RCC 7860 (cell line): ENCODE results near the gene PLA2G6.

ENCODE experiments used
- DNase-seq: peaks from one replicate; pipeline ENCODE4 v3.0.0-alpha.2; 2015; ENCODE audit warnings: low spot score
- FAIRE-seq: peaks from 2 replicates; lab custom pipeline; 2012; peaks lifted over from hg19 to GRCh38; lab: Jason Lieb, UNC

PLA2G6 gene

GRCh38 chr22:38181453-38182200, at the start of gene PLA2G6:
Gene PLA2G6 (minus strand): TSS chr22:38181830. CDS start chr22:38169426, 12,404 bp downstream.
- FAIRE-seq = peak; percentile 81
- DNase-seq = peak; percentile 97

- FAIRE-seq (no peak), DNase-seq (no peak)
Observed at GRCh38 chr22:38230916-38231315, 49.3 kb upstream of the PLA2G6 start.

- DNase-seq (peak; percentile 67), FAIRE-seq (no peak)
Observed at GRCh38 chr22:38230108-38230825, 48.6 kb upstream of the PLA2G6 start.

GRCh38 chr22:38228873-38229740, 47.5 kb upstream of the PLA2G6 start:
- DNase-seq = no peak
- FAIRE-seq = no peak

- DNase-seq = no peak
- no peak for FAIRE-seq
Observed at GRCh38 chr22:38228326-38228872, 46.8 kb upstream of the PLA2G6 start.

- no peak for DNase-seq
- no peak for FAIRE-seq
Observed at GRCh38 chr22:38226853-38227649, 45.4 kb upstream of the PLA2G6 start.

- DNase-seq (no peak), FAIRE-seq (no peak)
Observed at GRCh38 chr22:38223289-38223960, 41.8 kb upstream of the PLA2G6 start.

GRCh38 chr22:38222797-38223119, 41.1 kb upstream of the PLA2G6 start:
- FAIRE-seq = no peak
- no peak for DNase-seq

- DNase-seq (no peak), FAIRE-seq (no peak)
Observed at GRCh38 chr22:38221908-38222796, 40.5 kb upstream of the PLA2G6 start.

- FAIRE-seq (no peak), DNase-seq (no peak)
Observed at GRCh38 chr22:38221407-38221806, 39.8 kb upstream of the PLA2G6 start.

GRCh38 chr22:38220653-38221386, 39.2 kb upstream of the PLA2G6 start:
- DNase-seq = no peak
- FAIRE-seq = no peak

GRCh38 chr22:38220163-38220562, 38.5 kb upstream of the PLA2G6 start:
- DNase-seq = no peak
- no peak for FAIRE-seq

GRCh38 chr22:38219632-38220031, 38.0 kb upstream of the PLA2G6 start:
- no peak for FAIRE-seq
- DNase-seq = no peak

- peak; percentile 81 for FAIRE-seq
- DNase-seq = peak; percentile 86
Observed at GRCh38 chr22:38218661-38219622, 37.3 kb upstream of the PLA2G6 start.

- FAIRE-seq (no peak), DNase-seq (no peak)
Observed at GRCh38 chr22:38215156-38216038, 33.8 kb upstream of the PLA2G6 start.
